Keratinocyte (primary cell): ENCODE data around the gene RNASE7. TPM values are rescaled to one million over a fixed set of nuclear protein-coding genes. Genes with fewer than 3 reads are reported as not detected.

Source experiments
- DNase-seq: peaks from one replicate; pipeline ENCODE4 v3.0.0-alpha.2; 2011; ENCODE audit warnings: low read depth, missing footprints, low spot score
- FAIRE-seq: peaks from 2 replicates; lab custom pipeline; 2011; peaks lifted over from hg19 to GRCh38; lab: Jason Lieb, UNC
- H2AFZ ChIP-seq: 2 replicates; pipeline ENCODE4 v1.6.0; 2012; ENCODE audit warnings: low read length, control low read depth, inconsistent platforms; ENCODE audit not compliant: control insufficient read depth
- H3K27ac ChIP-seq: 2 replicates; pipeline ENCODE4 v1.5.1; 2011; ENCODE audit warnings: low read length; ENCODE audit not compliant: control insufficient read depth, insufficient read depth
- H3K27me3 ChIP-seq: 3 replicates; pipeline ENCODE4 v1.6.0; 2011; ENCODE audit warnings: low read length; ENCODE audit not compliant: control insufficient read depth, insufficient read depth; ENCODE audit errors: extremely low read depth
- H3K36me3 ChIP-seq, 2 experiments: 2 replicates in 1 of 2; 3 replicates in 1 of 2; pipeline ENCODE4 v1.5.1; 2011; ENCODE audit warnings: low read length in 2 of 2, mild to moderate bottlenecking in 1 of 2; ENCODE audit not compliant: control insufficient read depth in 2 of 2, insufficient read depth in 2 of 2; ENCODE audit errors: extremely low read depth in 1 of 2
- H3K4me1 ChIP-seq: 3 replicates; pipeline ENCODE4 v1.5.1; 2011; ENCODE audit warnings: low read length; ENCODE audit not compliant: control insufficient read depth, insufficient read depth; ENCODE audit errors: extremely low read depth
- H3K4me2 ChIP-seq: 3 replicates; pipeline ENCODE4 v1.6.0; 2011; ENCODE audit warnings: low read depth, low read length; ENCODE audit not compliant: control insufficient read depth, insufficient read depth; ENCODE audit errors: extremely low read depth
- H3K4me3 ChIP-seq, 3 experiments: fragments of 200-600 bp in 1 of 3; sonication (generic) in 1 of 3; 2 replicates in 2 of 3; 3 replicates in 1 of 3; pipeline ENCODE4 v1.5.1; 2011 to 2016; ENCODE audit warnings: low read length in 3 of 3, mild to moderate bottlenecking in 3 of 3, control low read depth in 2 of 3, inconsistent platforms in 1 of 3, low read depth in 1 of 3, mixed read lengths in 1 of 3, mixed run types in 1 of 3, moderate library complexity in 1 of 3; ENCODE audit not compliant: control insufficient read depth in 2 of 3, insufficient read depth in 2 of 3; ENCODE audit errors: extremely low read depth in 1 of 3
- H3K79me2 ChIP-seq: 2 replicates; pipeline ENCODE4 v1.6.0; 2012; ENCODE audit warnings: low read length; ENCODE audit not compliant: control insufficient read depth, insufficient read depth
- H3K9ac ChIP-seq: 3 replicates; pipeline ENCODE4 v1.6.0; 2011; ENCODE audit warnings: low read length; ENCODE audit not compliant: control insufficient read depth, insufficient read depth; ENCODE audit errors: extremely low read depth
- H3K9me1 ChIP-seq: 3 replicates; pipeline ENCODE4 v1.6.0; 2011; ENCODE audit warnings: low read length; ENCODE audit not compliant: control insufficient read depth, insufficient read depth; ENCODE audit errors: extremely low read depth
- H3K9me3 ChIP-seq: 2 replicates; pipeline ENCODE4 v1.5.1; 2012; ENCODE audit warnings: low read depth, low read length; ENCODE audit not compliant: control insufficient read depth
- H4K20me1 ChIP-seq: 3 replicates; pipeline ENCODE4 v1.6.0; 2011; ENCODE audit warnings: low read length; ENCODE audit not compliant: control insufficient read depth, insufficient read depth; ENCODE audit errors: extremely low read depth
- CTCF ChIP-seq, 3 experiments: IDR thresholded peaks in 1 of 3; conservative IDR thresholded peaks in 1 of 3; optimal IDR thresholded peaks in 1 of 3; 2 replicates in 2 of 3; 3 replicates in 1 of 3; pipeline versions ENCODE3 to v1.5.1; 2011; ENCODE audit warnings: low read length in 3 of 3, mild to moderate bottlenecking in 3 of 3, moderate library complexity in 2 of 3, control low read depth in 1 of 3, inconsistent platforms in 1 of 3; ENCODE audit not compliant: insufficient read depth in 2 of 3; ENCODE audit errors: extremely low read depth in 1 of 3
- EZH2 ChIP-seq: IDR thresholded peaks from one replicate; pipeline ENCODE4 v1.6.1; 2012; ENCODE audit warnings: inconsistent platforms, mild to moderate bottlenecking, low read length, moderate library complexity
- dilution Hi-C: fragments of 300-500 bp; cut with MboI; formaldehyde crosslinking; loops from one replicate; pipeline ENCODE4 v1.7.0; 2020; ENCODE audit warnings: low sequenced_read_pairs; ENCODE audit not compliant: extremely low pct_ligation_motif_present
- polyA plus RNA-seq, 5 experiments: library from polyadenylated mRNA; depleted of rRNA in 3 of 5; stranded (reverse) in 3 of 5; stranded (forward) in 1 of 5; unstranded in 1 of 5; fragments of >200 nt; gene quantifications; 1 replicate in 1 of 5; 2 replicates in 3 of 5; 3 replicates in 1 of 5; pipeline versions ENCODE4 v1.2.1 to v1.2.3, GENCODE V29; 2011 to 2012; ENCODE audit warnings: missing spikeins in 2 of 5, low read depth in 1 of 5, low replicate concordance in 1 of 5

Gene RNASE7
- polyA plus RNA-seq, 1 donor (not counting 4 experiments of a cell fraction or from before 2014, with no cell fraction given): 17.4 TPM

DNA sequence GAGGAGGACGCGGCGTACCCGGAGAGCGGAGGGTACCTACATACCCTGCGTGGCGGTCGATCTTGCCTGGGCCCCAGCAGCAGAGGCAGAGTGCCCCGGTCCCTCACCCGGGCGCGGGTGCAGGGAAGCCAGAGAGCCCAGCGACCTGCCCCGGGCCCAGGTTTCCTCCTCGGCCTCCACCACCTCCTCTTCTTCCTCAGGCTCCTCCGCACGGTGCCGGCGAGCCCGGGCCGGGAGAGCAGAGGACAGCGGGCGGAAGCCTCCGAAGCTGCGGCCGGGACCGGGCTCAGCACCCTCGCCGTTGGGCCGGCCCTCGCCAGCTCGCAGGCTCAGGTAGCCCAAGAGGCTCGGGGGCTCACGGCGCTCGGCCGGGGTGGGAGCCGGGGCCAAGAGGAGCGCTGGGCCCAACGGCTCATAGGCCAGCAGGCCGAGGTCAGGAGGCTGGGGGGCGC, 49.7 kb downstream of the RNASE7 start:
- no peak overlapping the region for H3K4me3 ChIP-seq
- H3K79me2 ChIP-seq: peaks cover 17% of the 10 kb centered on the region
- H3K27me3 ChIP-seq: no peaks in the 10 kb centered on the region
- H3K9me1 ChIP-seq: no peaks in the 10 kb centered on the region
- peaks cover 9% of the 10 kb centered on the region for H3K4me1 ChIP-seq
- H3K27ac ChIP-seq: no peak overlapping the region
- H3K36me3 ChIP-seq: peaks cover 18 to 23% of the 10 kb centered on the region in 2 experiments
- H2AFZ ChIP-seq: no peak overlapping the region
- no peak overlapping the region for H3K4me2 ChIP-seq
- H3K9me3 ChIP-seq: no peaks in the 10 kb centered on the region
- peaks cover 4% of the 10 kb centered on the region for H4K20me1 ChIP-seq
- dilution Hi-C loops: no loop called here
- H3K9ac ChIP-seq: no peak overlapping the region
- no peak for FAIRE-seq
- DNase-seq: no peak
- TF ChIP-seq CTCF (optimal IDR thresholded peaks at IDR 0.05 in 1 of 3, IDR thresholded peaks at IDR 0.05 in 1 of 3, conservative IDR thresholded peaks at IDR 0.05 in 1 of 3; ENCODE audit: extremely low read depth in 1 of 3, insufficient read depth in 2 of 3, low read length in 3 of 3): no peak
- no peak for TF ChIP-seq EZH2

- peaks cover 23% of the 10 kb centered on the region for H3K79me2 ChIP-seq
- no peaks in the 10 kb centered on the region for H3K9me3 ChIP-seq
- H3K36me3 ChIP-seq: peaks cover 17 to 23% of the 10 kb centered on the region in 2 experiments
- no peak overlapping the region for H3K4me2 ChIP-seq
- peaks cover 4% of the 10 kb centered on the region for H4K20me1 ChIP-seq
- H3K27me3 ChIP-seq: no peaks in the 10 kb centered on the region
- TF ChIP-seq CTCF (optimal IDR thresholded peaks at IDR 0.05 in 1 of 3, IDR thresholded peaks at IDR 0.05 in 1 of 3, conservative IDR thresholded peaks at IDR 0.05 in 1 of 3; ENCODE audit: extremely low read depth in 1 of 3, insufficient read depth in 2 of 3, low read length in 3 of 3) (peak; percentile 100), EZH2 (no peak)
- dilution Hi-C loops: no loop called here
- no peak overlapping the region for H3K27ac ChIP-seq
- no peak overlapping the region for H2AFZ ChIP-seq
- H3K4me3 ChIP-seq: no peak overlapping the region
- no peaks in the 10 kb centered on the region for H3K9me1 ChIP-seq
- FAIRE-seq (no peak), DNase-seq (no peak)
- H3K4me1 ChIP-seq: peaks cover 14% of the 10 kb centered on the region
- no peak overlapping the region for H3K9ac ChIP-seq
Measured at GRCh38 chr14:21092273-21093011, 50.3 kb downstream of the RNASE7 start.
